H1 (cell line): ENCODE measurements around the gene RASGRF1. TPM values are rescaled to one million over a fixed set of nuclear protein-coding genes. Genes with fewer than 3 reads are reported as not detected.

Source experiments
- CTCF ChIA-PET: fragments of 300-600 bp; sonication (Branson Sonifier 250); formaldehyde crosslinking; loops from one replicate; lab custom pipeline; 2021; ENCODE audit not compliant: partially characterized antibody; lab: Charles Lee
- POLR2A ChIA-PET: fragments of 300-600 bp; sonication (Branson Sonifier 250); formaldehyde crosslinking; loops from one replicate; lab custom pipeline; 2021; ENCODE audit warnings: inconsistent platforms; ENCODE audit not compliant: partially characterized antibody; lab: Charles Lee
- DNase-seq, 2 experiments: peaks; one replicate each; pipeline versions ENCODE4 v3.0.0 to v3.0.0-alpha.2; 2010 to 2022; ENCODE audit warnings: low spot score in 2 of 2, low read depth in 1 of 2, mixed read lengths in 1 of 2
- FAIRE-seq: peaks from 2 replicates; lab custom pipeline; 2011; peaks lifted over from hg19 to GRCh38; lab: Jason Lieb, UNC
- H2AFZ ChIP-seq: 2 replicates; pipeline ENCODE4 v1.8.1; 2012; ENCODE audit warnings: low read length, inconsistent platforms
- H2AK5ac ChIP-seq: 2 replicates; pipeline ENCODE4 v1.6.1; 2013; ENCODE audit warnings: low read depth, low read length
- H2BK120ac ChIP-seq: replicated peaks from 2 replicates; pipeline ENCODE3; 2013; ENCODE audit warnings: low read depth, low read length, inconsistent platforms
- H2BK12ac ChIP-seq: 2 replicates; pipeline ENCODE4 v1.6.1; 2013; ENCODE audit warnings: low read depth, low read length
- H2BK15ac ChIP-seq: 2 replicates; pipeline ENCODE4 v1.6.1; 2013; ENCODE audit warnings: low read length
- H2BK20ac ChIP-seq: 2 replicates; pipeline ENCODE4 v1.6.1; 2013; ENCODE audit warnings: low read length
- H2BK5ac ChIP-seq: 2 replicates; pipeline ENCODE4 v1.6.1; 2013; ENCODE audit warnings: low read depth, low read length
- H3K14ac ChIP-seq: 2 replicates; pipeline ENCODE4 v1.6.1; 2013; ENCODE audit warnings: inconsistent platforms; ENCODE audit not compliant: insufficient read length
- H3K18ac ChIP-seq: 2 replicates; pipeline ENCODE4 v1.6.1; 2013; ENCODE audit warnings: low read length; ENCODE audit errors: extremely low read depth
- H3K23ac ChIP-seq: 2 replicates; pipeline ENCODE4 v1.6.1; 2013; ENCODE audit warnings: inconsistent platforms; ENCODE audit not compliant: insufficient read length
- H3K23me2 ChIP-seq: 2 replicates; pipeline ENCODE4 v1.6.1; 2013; ENCODE audit warnings: low read depth, low read length
- H3K27ac ChIP-seq: 2 replicates; pipeline ENCODE4 v1.6.1; 2011; ENCODE audit warnings: low read depth, low read length, inconsistent platforms
- H3K27me3 ChIP-seq, 4 experiments: replicated peaks in 1 of 4; 1 replicate in 1 of 4; 2 replicates in 3 of 4; pipeline versions ENCODE4 v1.6.1 to v1.8.1; 2011 to 2013; ENCODE audit warnings: low read length in 3 of 4, mild to moderate bottlenecking in 3 of 4, inconsistent platforms in 2 of 4, mixed read lengths in 2 of 4, moderate library complexity in 1 of 4; ENCODE audit not compliant: control insufficient read depth in 3 of 4, insufficient read depth in 3 of 4; ENCODE audit errors: extremely low read depth in 1 of 4
- H3K36me3 ChIP-seq, 4 experiments: 2 replicates each; pipeline versions ENCODE4 v1.6.1 to v1.8.1; 2011 to 2013; ENCODE audit warnings: mild to moderate bottlenecking in 4 of 4, low read length in 3 of 4, moderate library complexity in 2 of 4, control low read depth in 1 of 4, inconsistent platforms in 1 of 4; ENCODE audit not compliant: insufficient read depth in 4 of 4, control insufficient read depth in 2 of 4
- H3K4ac ChIP-seq: replicated peaks from 2 replicates; pipeline ENCODE3; 2013; ENCODE audit warnings: low read length, low read depth, mixed read lengths, inconsistent platforms; ENCODE audit not compliant: insufficient read length
- H3K4me1 ChIP-seq, 4 experiments: replicated peaks in 1 of 4; 1 replicate in 1 of 4; 2 replicates in 3 of 4; pipeline versions ENCODE4 v1.6.1 to v1.8.1; 2011 to 2013; ENCODE audit warnings: low read length in 3 of 4, inconsistent platforms in 2 of 4, mixed read lengths in 1 of 4; ENCODE audit not compliant: insufficient read depth in 4 of 4, control insufficient read depth in 3 of 4
- H3K4me2 ChIP-seq, 2 experiments: 2 replicates each; pipeline versions ENCODE4 v1.6.1 to v1.8.1; 2011 to 2013; ENCODE audit warnings: low read depth in 2 of 2, low read length in 2 of 2, control low read depth in 1 of 2, inconsistent platforms in 1 of 2, mild to moderate bottlenecking in 1 of 2; ENCODE audit not compliant: insufficient read depth in 1 of 2
- H3K4me3 ChIP-seq, 4 experiments: fragments of 200-600, 300-600 bp in 1 of 4; sonication (generic), shearing (Covaris generic), sonication (Bioruptor Twin) in 1 of 4; 2 replicates each; pipeline versions ENCODE4 v1.5.1 to v1.8.1; 2011 to 2016; ENCODE audit warnings: low read length in 4 of 4, low read depth in 3 of 4, control low read depth in 2 of 4, inconsistent platforms in 2 of 4, mild to moderate bottlenecking in 2 of 4, mixed read lengths in 1 of 4, moderate library complexity in 1 of 4; ENCODE audit not compliant: insufficient read depth in 2 of 4; ENCODE audit errors: extremely low read depth in 1 of 4
- H3K56ac ChIP-seq: replicated peaks from 2 replicates; pipeline ENCODE3; 2013; ENCODE audit warnings: low read depth, mild to moderate bottlenecking, mixed read lengths, low read length, inconsistent platforms; ENCODE audit not compliant: insufficient read length
- H3K79me1 ChIP-seq: 2 replicates; pipeline ENCODE4 v1.6.1; 2013; ENCODE audit warnings: low read depth, low read length, control low read depth
- H3K79me2 ChIP-seq, 2 experiments: 2 replicates each; pipeline versions ENCODE4 v1.6.1 to v1.8.1; 2012 to 2013; ENCODE audit warnings: low read length in 2 of 2, mild to moderate bottlenecking in 2 of 2, inconsistent platforms in 1 of 2; ENCODE audit not compliant: insufficient read depth in 2 of 2, control insufficient read depth in 1 of 2
- H3K9ac ChIP-seq, 4 experiments: replicated peaks in 1 of 4; 1 replicate in 1 of 4; 2 replicates in 3 of 4; pipeline versions ENCODE4 v1.6.1 to v1.8.1; 2011 to 2013; ENCODE audit warnings: low read depth in 3 of 4, low read length in 3 of 4, control low read depth in 2 of 4, mild to moderate bottlenecking in 2 of 4, moderate library complexity in 2 of 4, inconsistent platforms in 1 of 4; ENCODE audit errors: extremely low read depth in 1 of 4
- H3K9me3 ChIP-seq, 2 experiments: 2 replicates each; pipeline versions ENCODE4 v1.6.1 to v1.8.1; 2012 to 2013; ENCODE audit warnings: mild to moderate bottlenecking in 2 of 2, moderate library complexity in 2 of 2, control low read depth in 1 of 2, inconsistent platforms in 1 of 2, low read depth in 1 of 2, low read length in 1 of 2, mixed read lengths in 1 of 2; ENCODE audit not compliant: insufficient read depth in 2 of 2
- H4K20me1 ChIP-seq, 2 experiments: replicated peaks in 1 of 2; 2 replicates each; pipeline versions ENCODE3 to v1.8.1; 2011 to 2013; ENCODE audit warnings: inconsistent platforms in 2 of 2, low read length in 2 of 2, mild to moderate bottlenecking in 1 of 2; ENCODE audit not compliant: insufficient read depth in 2 of 2, control insufficient read depth in 1 of 2
- H4K5ac ChIP-seq: 2 replicates; pipeline ENCODE4 v1.6.1; 2013; ENCODE audit warnings: low read length, low read depth, mixed read lengths, inconsistent platforms; ENCODE audit not compliant: insufficient read length
- H4K8ac ChIP-seq: 2 replicates; pipeline ENCODE4 v1.8.0; 2013; ENCODE audit warnings: mild to moderate bottlenecking, moderate library complexity, low read length, inconsistent platforms; ENCODE audit not compliant: insufficient read depth; ENCODE audit errors: extremely low read depth
- H4K91ac ChIP-seq: replicated peaks from 2 replicates; pipeline ENCODE3; 2013; ENCODE audit warnings: low read length, mixed read lengths, inconsistent platforms; ENCODE audit not compliant: insufficient read length
- CBX8 ChIP-seq: fragments of 300-800, 300-1000 bp; sonication (generic); IDR thresholded peaks from 2 replicates; pipeline ENCODE4 v1.7.1; 2016; ENCODE audit warnings: low read depth, low read length, borderline replicate concordance
- GABPA ChIP-seq: IDR thresholded peaks from 2 replicates; pipeline ENCODE4 v1.6.1; 2011; ENCODE audit warnings: mild to moderate bottlenecking, low read length, moderate library complexity, borderline replicate concordance; ENCODE audit not compliant: insufficient read depth
- GTF2F1 ChIP-seq: IDR thresholded peaks from 2 replicates; pipeline ENCODE4 v1.6.1; 2012; ENCODE audit warnings: low read depth, low read length, improper control_type of control experiment, borderline replicate concordance
- RNF2 ChIP-seq: fragments of 200-900, 300-1000 bp; sonication (generic); IDR thresholded peaks from 2 replicates; pipeline ENCODE4 v1.7.1; 2016; ENCODE audit warnings: borderline replicate concordance, low read depth, mild to moderate bottlenecking, antibody characterized with exemption, low read length; ENCODE audit not compliant: poor library complexity, severe bottlenecking; ENCODE audit errors: missing control alignments
- TBP ChIP-seq: IDR thresholded peaks from 2 replicates; pipeline ENCODE4 v1.6.1; 2011; ENCODE audit warnings: low read depth, low read length, improper control_type of control experiment
- WGBS, 2 experiments: shearing (Covaris generic) in 1 of 2; methylation state at CpG; one replicate each; pipeline versions ENCODE4 v1.1.6 to v1.1.7; 2013 to 2015; ENCODE audit warnings: low lambda C conversion rate in 2 of 2, mixed read lengths in 2 of 2, inconsistent platforms in 1 of 2, low coverage in 1 of 2, missing lambda C conversion rate in 1 of 2; ENCODE audit not compliant: insufficient replicate concordance in 2 of 2, insufficient coverage in 1 of 2, insufficient read length in 1 of 2; ENCODE audit errors: extremely low coverage in 1 of 2, missing lambda C conversion rate in 1 of 2; 5-methylcytosine and 5-hydroxymethylcytosine counted together
- polyA plus RNA-seq, 7 experiments: library from polyadenylated mRNA; depleted of rRNA in 3 of 7; stranded (reverse) in 5 of 7; unstranded in 2 of 7; fragments of >200 nt in 5 of 7; fragments of 200-250 nt in 2 of 7; gene quantifications; 1 replicate in 5 of 7; 2 replicates in 1 of 7; 4 replicates in 1 of 7; pipeline versions ENCODE4 v1.2.1 to v1.2.3, GENCODE V29; 2011 to 2013; ENCODE audit warnings: missing spikeins in 2 of 7, mixed read lengths in 2 of 7
- total RNA-seq: library from RNA; stranded (reverse); fragmentation: NEBNext Ultra II Directional; extraction: Animal tissue kit (Norgen Biotek cat#: 25700); gene quantifications from 2 replicates; pipeline ENCODE4 v1.2.1, GENCODE V29; 2021
- TF ChIP-seq, protein P1 (sequence below): IDR thresholded peaks from 2 replicates; pipeline ENCODE4 v1.6.1; 2011; ENCODE audit warnings: low read length, improper control_type of control experiment

RASGRF1 gene
- total and polyA plus RNA-seq, 2 of the 8 experiments (the other 6 are each of a cell fraction or from before 2014, with no cell fraction given) = 0.42 to 0.67 TPM

DNA sequence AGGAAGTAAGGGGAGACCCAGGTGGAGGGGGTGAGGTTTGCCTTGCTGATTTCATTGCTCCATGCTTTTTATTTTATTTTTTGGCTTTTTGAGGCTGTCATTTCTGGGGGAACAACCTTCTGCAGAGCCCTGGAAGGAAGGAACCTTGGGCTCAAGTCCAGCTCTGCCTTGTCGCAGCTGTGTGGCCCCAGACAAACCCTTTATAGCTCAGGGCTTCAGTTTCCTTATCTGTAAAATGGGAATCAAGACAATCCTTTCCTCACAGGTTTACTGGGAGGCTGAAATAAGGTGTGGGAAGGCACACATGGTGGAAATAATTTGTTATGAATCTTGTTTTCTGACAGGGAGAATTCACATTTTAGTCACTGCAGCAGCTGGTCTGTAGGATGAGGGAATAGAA is 100.3 kb downstream of the RASGRF1 start:
- no peak overlapping the region for H2BK20ac ChIP-seq
- ChIA-PET CTCF (interaction anchor here (1.1 to 3.7 kb wide), 4 partner anchors 10 to 82 kb away, joined by 4 to 23 read pairs (median 11); no protein-coding TSS in a partner anchor), POLR2A (interaction anchor here (1.5 kb wide), 1 partner anchor 11 kb away, joined by 6 read pairs; no protein-coding TSS in a partner anchor)
- H2BK120ac ChIP-seq = no peak overlapping the region
- no peak overlapping the region for H3K4me3 ChIP-seq
- no peak overlapping the region for H4K91ac ChIP-seq
- FAIRE-seq (no peak), DNase-seq (no peak)
- H3K4me2 ChIP-seq = no peak overlapping the region
- no peak overlapping the region for H3K23ac ChIP-seq
- H3K14ac ChIP-seq = no peak overlapping the region
- no peak overlapping the region for H4K8ac ChIP-seq
- H3K9me3 ChIP-seq = no peaks in the 10 kb centered on the region
- no peaks in the 10 kb centered on the region; a peak in 1 of 7 replicates for H3K27me3 ChIP-seq
- H3K23me2 ChIP-seq = peaks cover 4% of the 10 kb centered on the region; the same call in 1 of the 2 replicates
- H3K56ac ChIP-seq = no peak overlapping the region
- H2AFZ ChIP-seq = no peak overlapping the region
- H3K79me1 ChIP-seq = no peaks in the 10 kb centered on the region
- H2BK12ac ChIP-seq = no peak overlapping the region
- H3K4me1 ChIP-seq = peaks cover 0 to 10% (median 4%) of the 10 kb centered on the region in 4 experiments; a peak in 4 of 7 replicates
- no peak overlapping the region for H2AK5ac ChIP-seq
- no peak overlapping the region for H3K27ac ChIP-seq
- H3K36me3 ChIP-seq = no peaks in the 10 kb centered on the region
- 100% methylated on average over 1 of the region's 1 CpG; no CpG with 5 or more reads in 1 of the 2 experiments for WGBS, 2 experiments
- H3K79me2 ChIP-seq = no peaks in the 10 kb centered on the region
- no peak overlapping the region for H2BK5ac ChIP-seq
- no peak overlapping the region for H3K4ac ChIP-seq
- H4K20me1 ChIP-seq = peaks cover 0 to 5% of the 10 kb centered on the region in 2 experiments
- H4K5ac ChIP-seq = no peak overlapping the region
- H2BK15ac ChIP-seq = no peak overlapping the region
- H3K18ac ChIP-seq = no peak overlapping the region
- H3K9ac ChIP-seq = no peak overlapping the region
- TF ChIP-seq, protein P1, sequence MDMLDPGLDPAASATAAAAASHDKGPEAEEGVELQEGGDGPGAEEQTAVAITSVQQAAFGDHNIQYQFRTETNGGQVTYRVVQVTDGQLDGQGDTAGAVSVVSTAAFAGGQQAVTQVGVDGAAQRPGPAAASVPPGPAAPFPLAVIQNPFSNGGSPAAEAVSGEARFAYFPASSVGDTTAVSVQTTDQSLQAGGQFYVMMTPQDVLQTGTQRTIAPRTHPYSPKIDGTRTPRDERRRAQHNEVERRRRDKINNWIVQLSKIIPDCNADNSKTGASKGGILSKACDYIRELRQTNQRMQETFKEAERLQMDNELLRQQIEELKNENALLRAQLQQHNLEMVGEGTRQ = no peak
- TF ChIP-seq CBX8 (no peak), TBP (no peak), GTF2F1 (no peak), RNF2 (no peak), GABPA (no peak)
